Stimulated activated CD4-positive, alpha-beta T cell treated with anti-CD3 and anti-CD28 coated beads, Interleukin-4, amount 100 ng/mL, for 1 hour (primary cell): ENCODE measurements around the gene TUBA4B.

Experiments
- DNase-seq: peaks from one replicate; pipeline ENCODE4 v3.0.0-alpha.2; 2020

Gene TUBA4B

DNA sequence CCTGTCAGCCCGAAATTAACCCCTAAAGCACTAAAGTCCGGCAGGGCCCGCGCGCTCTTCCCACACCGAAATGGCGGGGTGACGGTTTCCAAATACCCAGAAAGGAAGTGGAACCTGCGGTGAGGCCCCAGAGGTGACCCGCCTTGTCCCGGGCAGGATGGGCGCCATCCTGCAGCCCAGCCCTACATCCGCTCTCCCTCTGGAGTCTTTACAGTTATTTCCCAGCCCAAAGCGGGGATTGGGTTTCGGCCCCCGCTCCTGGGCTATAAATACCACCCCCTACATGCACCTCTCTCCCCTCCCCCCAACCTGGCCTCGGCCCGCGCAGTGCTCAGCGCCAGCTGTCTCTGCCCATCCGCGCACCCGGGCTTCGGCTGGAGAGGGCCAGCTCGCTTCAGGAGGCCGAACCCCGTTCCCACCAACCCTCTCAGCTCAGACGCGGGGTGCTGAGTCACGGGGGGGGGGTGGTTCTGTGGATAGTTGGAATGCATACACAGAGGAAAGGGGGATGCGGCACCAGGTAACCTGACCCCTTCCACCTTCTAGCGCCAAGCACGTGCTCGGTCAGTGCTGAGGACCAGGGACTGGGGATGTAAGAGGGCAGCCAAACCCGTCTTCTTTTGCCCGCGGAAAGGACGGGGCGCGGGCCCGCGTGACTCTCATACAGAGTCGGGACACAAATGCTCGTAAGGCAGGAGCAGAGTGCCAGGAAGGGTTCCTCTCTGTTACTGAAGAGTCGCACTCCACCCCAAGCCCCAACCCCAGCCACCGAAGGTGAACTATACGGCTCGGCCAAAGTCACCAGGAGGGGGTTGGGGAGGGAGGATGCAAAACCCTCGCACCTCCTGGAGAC is at the start of gene TUBA4B:
TSS of gene TUBA4B (plus strand) at position 344 of the 853 bp plus-strand sequence. CDS start at position 509, 165 bp downstream.
- peak; percentile 43 for DNase-seq

DNA sequence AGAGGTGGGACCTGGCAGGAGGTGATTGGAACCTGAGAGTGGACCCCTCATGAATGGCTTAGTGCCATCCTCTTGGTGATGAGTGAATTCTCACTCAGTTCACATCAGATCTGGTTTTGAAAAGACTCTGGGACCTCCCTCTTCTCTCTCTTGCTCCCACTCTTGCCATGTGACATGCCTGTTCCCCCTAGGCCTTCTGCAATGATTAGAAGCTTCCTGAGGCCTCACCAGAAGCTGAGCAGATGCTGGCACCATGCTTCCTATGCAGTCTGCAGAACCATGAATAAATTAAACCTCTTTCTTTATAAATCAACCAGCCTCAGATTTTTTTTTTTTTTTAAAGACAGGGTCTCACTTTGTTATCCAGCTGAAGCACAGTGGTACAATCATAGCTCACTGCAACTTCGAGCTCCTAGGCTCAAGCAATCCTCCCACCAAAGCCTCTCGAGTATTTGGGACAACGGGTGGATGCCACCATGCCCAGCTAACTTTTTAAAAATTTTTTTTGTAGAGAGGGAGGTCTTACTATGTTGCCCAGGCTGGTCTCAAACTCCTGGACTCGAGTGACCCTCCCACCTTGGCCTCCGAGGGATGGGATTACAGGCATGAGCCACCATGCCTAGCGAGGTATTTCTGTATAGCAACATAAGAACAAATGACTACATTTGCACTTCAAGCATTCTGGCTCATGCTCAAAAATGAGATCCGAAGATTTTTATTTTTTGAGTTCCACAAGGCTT is 48.4 kb upstream of the TUBA4B start:
- DNase-seq = no peak

DNA sequence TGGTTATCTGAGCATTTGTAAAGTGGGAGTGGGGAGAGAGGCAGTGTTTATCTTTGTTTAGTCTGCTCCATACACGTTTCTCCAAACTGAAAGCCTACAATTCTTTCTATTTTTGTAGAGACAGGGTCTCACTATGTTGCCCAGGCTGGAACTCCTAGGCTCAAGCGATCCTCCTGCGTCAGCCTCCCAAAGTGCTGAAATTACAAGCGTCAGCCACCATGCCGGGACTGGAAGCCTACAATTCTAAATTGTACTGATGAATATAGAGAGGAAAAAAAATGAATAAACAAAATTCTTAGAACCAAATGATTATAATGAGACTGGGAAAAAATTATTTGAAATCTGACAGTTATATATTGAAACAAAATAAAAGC is 47.9 kb upstream of the TUBA4B start:
- no peak for DNase-seq

DNA sequence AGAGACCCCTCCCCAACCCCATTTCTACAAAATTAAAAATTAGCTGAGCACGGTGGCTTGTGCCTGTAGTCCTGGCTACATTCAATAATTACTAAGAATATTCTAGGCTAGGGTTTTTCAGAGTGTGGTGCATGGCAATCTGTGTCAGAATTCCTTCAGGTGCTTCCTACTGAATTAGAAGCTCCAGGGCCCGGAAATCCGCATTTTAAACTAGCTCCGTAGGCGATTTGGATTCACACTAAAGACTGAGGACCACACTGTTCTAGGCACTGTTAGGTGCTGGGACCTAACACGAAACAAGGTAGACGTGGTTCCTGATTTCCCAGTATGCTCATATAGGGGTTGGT is 47.1 kb upstream of the TUBA4B start:
- no peak for DNase-seq

DNA sequence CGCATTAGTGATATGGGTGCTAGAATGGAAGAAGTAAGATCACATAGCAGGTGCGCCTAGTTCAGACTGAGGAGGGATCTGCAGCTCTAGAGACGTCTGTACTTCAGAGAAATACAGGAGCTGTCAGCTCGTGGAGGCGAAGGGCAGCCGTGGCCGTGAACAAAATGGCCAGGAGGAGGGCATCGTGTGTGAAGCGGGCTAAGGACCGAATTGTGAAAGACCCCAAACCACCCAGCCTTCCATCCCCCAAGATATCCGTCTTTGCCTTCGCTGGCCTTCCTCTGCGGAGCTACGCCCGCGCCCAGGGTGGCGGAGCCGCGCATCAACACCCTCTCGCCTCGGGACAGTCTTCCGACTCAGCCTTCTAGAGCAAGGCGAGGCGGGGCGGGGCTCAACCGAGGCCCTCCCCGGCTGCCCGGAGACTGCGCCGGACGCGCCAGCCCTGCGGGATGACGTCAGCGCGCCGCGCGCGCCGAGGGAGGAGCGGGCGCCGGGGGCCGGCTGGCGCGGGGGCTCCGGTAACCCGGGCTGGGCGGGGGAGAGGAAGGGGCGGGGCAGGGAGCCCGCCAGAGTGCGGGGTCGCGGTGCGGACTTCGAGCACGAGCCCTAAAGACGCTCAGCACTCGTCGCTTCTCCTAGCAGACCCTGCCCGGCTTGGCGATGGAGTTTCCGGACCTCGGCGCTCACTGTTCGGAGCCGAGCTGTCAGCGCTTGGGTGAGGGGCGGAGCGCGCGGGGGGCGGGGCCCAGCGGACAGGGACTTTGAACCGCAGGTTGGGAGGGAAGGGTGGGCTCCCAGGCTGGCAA is 46.5 kb upstream of the TUBA4B start, which contains the start of gene ZFAND2B:
TSS of gene ZFAND2B (plus strand) at position 455 of the 806 bp plus-strand sequence. CDS start at position 661, 206 bp downstream.
- peak; percentile 96 for DNase-seq

DNA sequence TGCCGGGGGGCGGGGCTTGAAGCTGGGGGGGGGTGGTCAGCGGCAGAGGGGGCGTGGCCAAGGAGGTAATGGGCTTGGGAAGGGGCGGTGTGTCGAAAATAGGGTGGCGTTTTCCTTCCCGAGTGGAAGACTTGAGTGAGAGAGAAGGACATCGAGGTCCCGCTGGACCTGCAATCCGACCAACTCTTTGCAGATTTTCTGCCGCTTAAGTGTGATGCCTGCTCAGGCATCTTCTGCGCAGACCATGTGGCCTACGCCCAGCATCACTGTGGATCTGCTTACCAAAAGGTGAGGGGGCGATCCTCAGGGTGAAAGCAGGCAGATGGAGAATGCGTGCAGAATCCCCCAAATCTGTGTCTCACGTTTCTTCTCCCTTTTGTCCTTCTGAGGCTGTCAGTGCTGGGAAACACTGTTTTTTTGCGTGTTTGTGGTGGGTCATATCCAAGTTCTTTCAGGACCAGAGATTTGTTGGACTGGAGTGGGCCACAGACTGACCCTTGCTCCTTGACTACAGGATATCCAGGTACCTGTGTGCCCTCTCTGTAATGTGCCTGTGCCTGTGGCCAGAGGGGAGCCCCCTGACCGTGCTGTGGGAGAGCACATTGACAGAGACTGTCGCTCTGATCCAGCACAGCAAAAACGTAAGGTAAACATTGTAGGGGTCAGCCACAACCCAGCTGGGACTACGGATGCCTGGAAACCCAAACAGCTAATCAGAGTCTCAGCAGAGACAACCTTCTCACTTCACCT is 45.7 kb upstream of the TUBA4B start:
- DNase-seq = no peak

DNA sequence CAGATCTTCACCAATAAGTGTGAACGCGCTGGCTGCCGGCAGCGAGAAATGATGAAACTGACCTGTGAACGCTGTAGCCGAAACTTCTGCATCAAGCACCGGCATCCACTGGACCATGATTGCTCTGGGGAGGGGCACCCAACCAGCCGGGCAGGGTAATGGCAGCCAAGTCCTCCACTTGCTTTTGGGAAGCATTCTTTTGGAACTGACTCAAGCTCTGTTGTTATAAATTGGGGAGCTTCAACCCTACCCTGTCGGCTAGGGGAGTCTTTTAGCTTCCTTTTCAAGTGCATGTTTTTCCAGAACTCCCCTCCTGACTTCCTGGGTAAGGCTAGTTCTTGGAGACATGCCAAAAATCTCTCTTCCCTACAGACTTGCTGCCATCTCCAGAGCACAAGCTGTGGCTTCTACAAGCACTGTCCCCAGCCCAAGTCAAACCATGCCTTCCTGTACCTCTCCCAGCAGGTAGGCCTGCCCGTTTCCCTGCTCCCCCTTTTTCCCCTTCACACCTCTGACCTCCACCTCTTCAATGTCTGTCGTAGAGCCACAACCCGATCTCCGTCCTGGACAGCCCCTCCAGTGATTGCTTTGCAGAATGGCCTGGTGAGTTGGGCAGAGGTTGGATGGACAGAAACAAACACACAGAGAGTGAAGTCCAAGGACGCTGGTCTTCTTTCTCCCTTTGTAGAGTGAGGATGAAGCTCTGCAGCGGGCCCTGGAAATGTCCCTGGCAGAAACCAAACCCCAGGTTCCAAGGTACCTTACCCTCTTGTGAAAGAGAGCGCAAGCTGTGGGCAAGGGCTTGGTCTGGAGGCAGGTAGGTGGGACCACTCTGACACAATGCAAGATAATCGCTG is 44.9 kb upstream of the TUBA4B start:
- DNase-seq = no peak

DNA sequence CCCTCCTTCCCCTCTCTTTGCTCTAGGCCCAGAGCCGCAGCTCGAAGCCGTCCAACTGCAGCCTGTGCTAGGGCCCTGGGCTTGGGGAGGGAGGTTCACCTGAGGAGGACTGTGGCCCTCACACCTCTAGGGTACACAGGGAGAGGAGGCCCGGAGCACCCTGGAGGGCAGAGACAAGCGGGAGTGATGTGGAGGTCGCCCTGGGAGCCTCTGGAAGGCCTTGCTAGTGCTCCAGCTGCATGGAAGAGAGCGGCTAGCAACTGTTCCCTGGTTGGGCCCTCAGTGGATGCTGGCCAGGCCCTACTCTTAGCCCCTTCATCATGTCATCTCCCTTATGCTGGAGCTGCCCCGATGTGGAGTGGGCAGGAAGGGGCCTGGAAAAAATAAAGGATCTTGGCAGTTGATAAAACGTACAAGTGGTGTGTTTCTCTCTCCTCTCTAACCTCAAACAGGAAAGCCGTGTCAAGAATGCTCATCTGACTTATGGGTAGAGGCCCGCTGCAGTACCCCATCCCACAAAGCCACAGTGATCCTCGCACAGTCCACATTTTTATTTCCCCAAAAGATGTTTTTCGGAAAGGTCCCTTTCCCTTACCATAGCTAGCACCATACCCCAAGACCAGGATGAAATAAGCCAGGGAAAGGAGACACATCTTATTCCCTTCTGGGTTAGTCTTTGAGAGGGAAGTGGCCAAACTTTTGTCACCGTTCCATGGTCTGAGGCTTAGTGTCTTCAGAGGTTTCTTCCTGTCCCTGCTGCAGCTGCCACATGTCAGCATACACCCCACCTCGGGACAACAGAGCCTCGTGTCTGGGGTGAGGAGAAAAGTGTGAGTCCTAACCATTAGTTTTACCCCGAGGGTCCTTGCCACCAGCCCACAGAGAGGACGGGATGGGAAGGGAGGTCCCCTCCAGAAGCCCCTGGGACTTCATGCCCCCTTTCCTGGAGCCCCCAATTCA is 43.5 kb upstream of the TUBA4B start:
- DNase-seq = no peak

DNA sequence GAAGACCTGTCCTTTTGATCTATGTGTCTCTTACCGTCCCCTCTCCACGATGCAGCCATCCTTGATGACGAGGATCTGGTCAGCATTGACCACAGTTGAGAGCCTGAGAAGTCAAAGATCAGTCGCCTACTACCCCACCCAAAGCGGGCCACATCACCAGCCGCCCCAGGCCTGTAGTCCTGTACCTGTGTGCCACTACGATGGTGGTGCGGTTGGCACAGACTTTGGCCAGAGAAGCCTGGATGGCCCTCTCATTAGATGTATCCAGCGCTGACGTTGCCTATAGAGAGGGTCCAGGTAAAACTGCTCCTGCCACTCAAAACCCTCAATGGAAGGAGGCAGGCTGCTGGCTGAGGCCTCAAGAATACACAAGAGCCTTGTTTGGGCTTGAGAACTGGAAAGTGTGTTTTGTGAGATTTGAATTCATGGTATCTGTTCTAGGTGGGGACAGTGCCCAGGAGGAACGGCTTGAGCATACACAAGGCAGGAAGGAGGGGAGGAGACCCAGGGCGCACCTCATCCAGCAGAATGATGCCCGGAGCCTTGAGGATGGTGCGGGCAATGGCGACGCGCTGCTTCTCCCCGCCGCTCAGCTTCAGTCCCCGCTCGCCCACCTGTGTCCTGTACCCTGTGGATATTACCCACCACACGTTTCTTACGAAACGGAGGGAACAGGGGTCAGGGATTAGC is 42.7 kb upstream of the TUBA4B start:
- no peak for DNase-seq

DNA sequence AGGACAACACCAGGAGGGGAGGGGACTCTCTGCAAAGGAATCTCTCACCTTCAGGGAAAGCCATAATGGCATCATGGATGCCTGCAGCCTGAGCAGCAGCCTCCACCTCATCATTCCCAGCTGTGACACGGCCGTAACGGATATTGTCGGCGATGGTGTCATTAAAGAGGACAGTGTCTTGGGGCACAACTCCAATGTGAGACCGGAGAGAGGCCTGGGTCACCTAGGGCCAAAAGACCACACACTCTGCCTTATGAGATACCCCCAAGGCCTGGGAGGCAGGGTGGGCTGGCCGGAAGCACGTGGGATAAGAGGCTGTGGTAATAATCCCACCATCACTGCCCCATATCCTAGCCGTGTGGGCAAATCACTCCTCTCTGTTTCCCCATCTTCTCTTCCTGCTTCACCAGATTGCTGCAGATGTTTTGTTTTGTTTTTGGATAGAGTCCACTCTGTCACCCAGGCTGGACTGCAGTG is 42.1 kb upstream of the TUBA4B start:
- DNase-seq = no peak

DNA sequence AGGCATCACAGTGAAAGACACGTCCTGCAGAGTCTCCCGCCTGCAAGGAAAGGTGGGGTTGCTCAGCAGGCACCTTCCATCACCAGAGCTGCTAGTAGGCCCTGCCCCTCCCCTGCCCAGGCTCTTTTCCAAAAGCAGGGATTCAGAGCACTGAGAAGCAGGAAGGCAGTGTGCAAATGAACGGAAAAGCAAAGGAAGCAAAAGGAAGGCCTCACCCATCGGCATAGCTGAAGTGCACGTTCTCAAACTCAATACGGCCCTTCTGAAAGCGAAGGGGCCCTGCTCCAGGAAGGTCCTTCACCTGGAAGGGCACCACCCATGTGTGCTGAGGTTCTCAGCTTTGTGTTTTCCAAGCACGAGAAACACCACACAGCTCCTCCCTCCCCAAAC is 40.0 kb upstream of the TUBA4B start:
- DNase-seq = no peak

DNA sequence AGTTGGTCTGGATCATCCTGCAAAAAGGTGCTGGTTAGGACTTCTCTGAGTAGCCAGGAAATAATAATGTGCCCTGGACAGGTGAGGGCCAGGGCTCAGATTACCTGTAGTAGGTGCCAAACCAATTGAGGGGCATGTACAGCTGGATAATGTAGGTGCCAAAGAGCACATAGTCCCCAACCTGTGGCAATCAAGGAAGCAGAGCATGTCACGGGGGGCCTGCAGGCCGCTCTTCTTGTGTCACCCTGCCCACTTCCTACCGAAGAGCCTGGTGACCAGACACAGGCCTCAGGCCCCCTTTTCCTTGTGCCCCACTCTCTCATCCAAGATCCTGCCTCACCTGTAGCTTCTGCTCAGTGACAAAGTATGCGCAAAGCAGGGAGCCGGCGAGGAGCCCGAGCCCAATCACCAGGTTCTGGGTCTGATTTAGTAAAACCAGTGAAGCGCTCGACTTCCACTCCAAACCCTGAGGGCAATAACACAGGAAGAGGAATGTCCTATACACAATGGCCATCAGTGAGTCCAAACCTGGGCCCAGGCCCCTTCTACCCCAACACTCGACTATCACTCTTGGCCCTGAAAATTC is 39.5 kb upstream of the TUBA4B start:
- DNase-seq = no peak

DNA sequence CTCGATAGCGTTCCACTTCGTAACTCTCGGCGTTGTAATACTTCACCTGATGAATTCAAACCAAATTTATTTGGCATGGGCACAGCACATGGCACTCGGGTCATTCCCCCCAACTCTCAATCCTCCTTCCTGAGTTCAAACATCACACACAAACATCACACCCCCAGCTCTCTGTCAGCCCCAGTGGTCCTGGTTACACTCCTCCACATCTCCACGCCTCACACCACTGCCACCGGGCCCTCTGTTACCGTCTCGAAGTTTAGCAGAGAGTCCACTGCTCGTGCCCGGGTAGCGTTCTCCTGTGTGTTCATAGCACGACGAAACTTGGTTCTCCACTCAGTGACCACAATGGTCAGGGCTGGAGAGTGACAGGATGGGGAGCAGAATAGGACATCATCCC is 38.9 kb upstream of the TUBA4B start:
- DNase-seq = no peak

DNA sequence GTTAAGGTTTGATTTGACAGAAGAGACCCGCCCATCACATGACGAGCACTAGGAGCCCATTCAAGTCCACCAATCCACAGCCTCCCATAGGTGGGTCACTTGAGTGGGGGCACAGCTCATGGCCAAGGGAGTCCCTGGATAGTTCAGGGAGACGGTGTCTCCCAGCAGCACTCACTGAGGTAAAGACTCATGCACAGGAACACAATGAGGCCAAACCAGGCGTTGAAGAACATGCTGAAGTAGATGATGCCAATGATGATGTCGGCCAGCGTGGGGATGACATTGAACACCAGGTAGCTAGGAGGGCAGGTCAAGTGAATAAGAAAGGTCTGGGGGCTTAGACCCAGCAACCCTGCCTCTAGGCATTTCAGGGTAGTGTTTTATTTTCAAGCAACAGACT is 38.3 kb upstream of the TUBA4B start:
- DNase-seq = no peak

DNA sequence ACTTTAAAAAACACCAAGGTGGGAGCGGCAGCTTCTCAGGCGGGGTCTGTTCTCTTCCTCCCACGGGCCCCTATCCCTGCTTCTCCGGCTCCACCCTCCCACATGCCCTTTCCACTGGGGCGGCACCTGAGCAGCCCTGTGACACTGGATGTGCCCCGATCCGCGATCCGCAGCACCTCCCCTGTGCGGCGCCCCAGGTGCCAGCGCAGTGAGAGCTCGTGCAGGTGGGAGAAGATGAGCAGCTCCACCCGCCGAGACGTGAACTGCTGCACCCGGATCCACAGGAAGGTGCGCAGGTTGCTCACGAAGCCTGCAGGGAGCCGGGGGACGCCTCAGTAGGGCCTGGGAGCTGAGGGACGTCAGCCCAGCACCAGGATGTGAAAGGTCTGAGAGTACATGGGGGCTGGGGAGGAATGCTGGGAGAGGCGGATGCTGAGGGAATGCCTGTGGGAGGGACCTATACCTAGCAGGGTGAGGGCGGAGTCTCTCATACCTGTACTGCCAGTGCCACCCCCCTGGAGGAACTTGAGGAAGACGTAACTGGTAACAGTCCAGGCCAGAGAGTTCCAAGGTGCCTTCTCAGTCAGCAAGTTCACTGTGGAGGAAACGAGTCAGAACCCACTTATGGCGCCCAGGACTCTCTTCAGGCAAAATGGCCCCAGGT is 37.0 kb upstream of the TUBA4B start:
- no peak for DNase-seq

DNA sequence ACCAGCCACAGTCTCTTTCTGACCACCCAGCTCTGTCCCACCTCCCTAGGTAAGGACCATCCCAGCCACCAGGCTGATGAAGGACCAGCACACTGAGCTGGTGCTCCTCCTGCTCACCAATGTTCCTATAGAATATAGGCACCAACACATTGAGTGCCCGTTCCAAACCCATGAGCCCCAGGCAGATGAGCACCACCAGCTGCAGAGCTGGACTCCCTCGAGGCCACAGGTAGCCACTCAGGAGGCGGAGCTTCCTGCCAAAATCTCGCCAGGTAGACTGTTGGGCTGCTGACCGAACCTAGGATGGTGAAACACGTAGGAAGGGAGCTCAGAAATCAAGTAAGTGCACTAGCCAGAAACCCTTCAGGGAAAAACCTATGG is 36.5 kb upstream of the TUBA4B start:
- DNase-seq = no peak

DNA sequence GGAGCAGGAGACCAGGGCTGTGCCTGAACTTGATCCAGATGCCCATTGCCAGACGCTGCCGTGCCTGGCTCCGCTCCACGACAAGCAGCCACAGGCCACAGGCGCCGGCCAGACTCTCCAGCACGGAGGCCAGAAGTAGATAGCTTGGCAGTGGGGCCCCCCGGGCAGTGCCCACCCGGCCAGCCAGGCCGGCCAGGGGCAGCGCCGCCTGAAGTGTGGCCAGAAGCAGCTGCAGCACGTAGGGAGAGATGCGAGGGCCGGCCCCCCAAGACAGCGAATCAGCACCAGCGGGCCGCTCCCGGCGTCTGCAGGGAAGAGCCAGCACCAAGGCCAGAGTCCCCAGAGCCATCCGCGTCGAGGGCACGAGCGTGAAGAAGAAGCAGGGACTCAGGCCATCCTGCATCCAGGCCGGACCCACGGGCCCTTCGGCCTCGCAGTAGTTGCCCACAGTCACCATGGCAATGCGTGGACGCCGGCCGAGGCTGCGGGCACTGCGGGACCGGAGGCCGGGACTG is 34.8 kb upstream of the TUBA4B start:
- no peak for DNase-seq
